GM21423 (cell line): Measurements from ENCODE around the gene PAX6.

Experiments used
- ATAC-seq: cut with Tn5 transposase; IDR thresholded peaks from one replicate; pipeline ENCODE4 v1.9.1; 2021; ENCODE audit warnings: mild to moderate bottlenecking, moderate library complexity; ENCODE audit not compliant: unreplicated experiment

Gene PAX6

GRCh38 chr11:31809541-31809856 is 1.6 kb downstream of the PAX6 start:
- no peak for ATAC-seq

- no peak for ATAC-seq
These were observed 2.2 kb downstream of the PAX6 start for GRCh38 chr11:31808721-31809540.

- no peak for ATAC-seq
These were observed 3.1 kb downstream of the PAX6 start for GRCh38 chr11:31807799-31808667.

- ATAC-seq: no peak
These were observed 4.0 kb downstream of the PAX6 start for GRCh38 chr11:31806928-31807798.

GRCh38 chr11:31806186-31806927 is 4.8 kb downstream of the PAX6 start:
- ATAC-seq: no peak

- ATAC-seq: no peak
These were observed 5.4 kb downstream of the PAX6 start for GRCh38 chr11:31805629-31806185.

- no peak for ATAC-seq
These were observed 6.0 kb downstream of the PAX6 start for GRCh38 chr11:31805037-31805628.

GRCh38 chr11:31804312-31805036 is 6.6 kb downstream of the PAX6 start:
- no peak for ATAC-seq

GRCh38 chr11:31803813-31804311 is 7.3 kb downstream of the PAX6 start:
- ATAC-seq: no peak

- ATAC-seq: no peak
These were observed 7.9 kb downstream of the PAX6 start for GRCh38 chr11:31802990-31803812.

- ATAC-seq: no peak
These were observed 8.5 kb downstream of the PAX6 start for GRCh38 chr11:31802609-31802989.

- ATAC-seq: no peak
These were observed 9.0 kb downstream of the PAX6 start for GRCh38 chr11:31802000-31802551.

- no peak for ATAC-seq
These were observed 9.8 kb downstream of the PAX6 start for GRCh38 chr11:31801298-31801702.

- no peak for ATAC-seq
These were observed 10.5 kb downstream of the PAX6 start for GRCh38 chr11:31800398-31801265.

GRCh38 chr11:31799435-31800397 is 11.4 kb downstream of the PAX6 start:
- ATAC-seq: no peak
